Tongue (tissue), 2 donors: ENCODE measurements around the gene UGT1A5. TPM values are rescaled to one million over a fixed set of nuclear protein-coding genes. Genes with fewer than 3 reads are reported as not detected.
"Not testable (repeated sequence)": the region's sequence is repeated elsewhere in the genome, so short reads cannot be mapped to it uniquely, and the experiment has no call there.

Experiments used
- DNase-seq: peaks from one replicate; pipeline ENCODE4 v3.0.0-alpha.2; 2015
- total RNA-seq: library from RNA; depleted of rRNA; stranded (reverse); fragments of >200 nt; gene quantifications from one replicate; pipeline ENCODE4 v1.2.3, GENCODE V29; 2014

Gene UGT1A5
- total RNA-seq, 1 donor from 2014 or later = 0.51 TPM

DNA sequence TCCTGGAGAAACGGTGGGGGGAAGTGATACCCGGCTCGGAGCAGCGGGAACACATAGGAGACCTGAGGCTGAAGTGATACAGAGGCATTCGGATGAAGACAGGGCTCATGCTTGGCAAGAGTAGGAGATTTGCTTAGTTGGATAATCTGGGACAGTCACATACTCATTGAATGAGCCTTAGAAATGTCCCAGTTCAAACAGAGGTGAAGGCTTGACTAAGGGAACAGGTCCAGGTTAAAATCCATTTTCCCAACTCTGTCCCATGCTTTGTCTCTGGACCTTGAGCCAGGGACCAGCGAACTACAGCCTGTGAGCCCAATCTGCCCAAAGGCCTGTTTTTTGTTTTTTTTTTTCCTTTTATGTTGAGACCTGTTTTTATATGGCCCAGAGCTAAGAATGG, 18.7 kb upstream of the UGT1A5 start:
- no peak for DNase-seq

DNA sequence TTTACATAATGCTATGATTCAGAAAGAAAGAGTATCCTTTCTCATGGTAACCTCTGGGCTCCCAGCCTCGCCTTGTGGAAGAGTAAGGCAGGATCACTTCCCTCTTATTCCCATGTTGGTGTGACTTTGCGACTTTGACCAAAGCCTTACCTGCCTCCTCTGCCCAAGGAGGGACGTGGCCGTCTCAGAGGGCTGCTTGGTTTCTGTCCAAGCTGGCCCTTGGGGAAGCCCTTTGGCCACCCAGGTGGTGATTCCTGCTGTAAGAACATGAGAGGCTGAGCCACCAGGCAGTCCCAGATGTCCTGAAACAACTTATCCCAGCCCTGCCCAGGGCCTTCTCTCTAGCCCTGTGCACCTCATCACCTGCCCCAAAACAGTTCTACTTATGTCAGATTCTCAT, 14.0 kb upstream of the UGT1A5 start:
- no peak for DNase-seq

DNA sequence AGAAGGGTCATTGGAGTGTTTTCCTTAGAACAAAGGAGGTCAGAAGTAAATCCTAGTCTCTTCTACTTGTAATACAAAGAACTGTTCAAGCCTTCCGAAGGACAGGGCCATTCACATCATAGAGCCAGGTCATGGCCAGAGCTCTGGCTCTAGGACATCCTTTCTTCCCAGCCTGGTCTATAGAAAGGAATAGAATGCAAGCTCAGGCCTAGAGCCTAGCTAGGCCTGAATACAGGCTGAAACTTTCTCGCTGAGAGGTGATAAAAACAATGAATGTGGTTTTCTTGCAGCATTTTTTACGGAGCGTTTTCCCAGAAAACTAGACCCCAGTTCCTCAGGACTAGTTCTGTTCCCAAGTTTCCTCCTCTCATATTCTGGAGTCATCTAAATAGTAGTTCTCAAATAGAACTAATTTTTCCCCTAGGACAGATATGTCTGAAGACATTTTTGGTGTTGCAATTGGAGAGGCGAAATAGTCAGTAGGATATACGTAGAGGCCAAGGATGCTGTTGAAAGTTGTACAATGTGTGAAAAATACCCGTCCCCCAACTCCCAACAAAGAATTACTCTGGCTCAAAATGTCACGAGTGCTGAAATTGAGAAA, 13.2 kb upstream of the UGT1A5 start:
- DNase-seq = no peak

- DNase-seq = no peak
Observed at GRCh38 chr2:233700028-233700635, 12.6 kb upstream of the UGT1A5 start.

DNA sequence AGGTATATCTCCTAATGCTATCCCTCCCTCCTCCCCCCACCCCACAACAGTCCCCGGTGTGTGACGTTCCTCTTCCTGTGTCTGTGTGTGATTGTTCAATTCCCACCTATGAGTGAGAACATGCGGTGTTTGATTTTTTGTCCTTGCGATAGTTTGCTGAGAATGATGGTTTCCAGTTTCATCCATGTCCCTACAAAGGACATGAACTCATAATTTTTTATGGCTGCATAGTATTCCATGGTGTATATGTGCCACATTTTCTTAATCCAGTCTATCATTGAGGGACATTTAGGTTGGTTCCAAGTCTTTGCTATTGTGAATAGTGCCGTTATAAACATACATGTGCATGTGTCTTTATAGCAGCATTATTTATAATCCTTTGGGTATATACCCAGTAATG, 11.9 kb upstream of the UGT1A5 start:
- not testable (repeated sequence) for DNase-seq

- no peak for DNase-seq
Observed at GRCh38 chr2:233702238-233702637, 10.5 kb upstream of the UGT1A5 start.

GRCh38 chr2:233705911-233706506, 6.7 kb upstream of the UGT1A5 start:
- peak; percentile 4 for DNase-seq

GRCh38 chr2:233706720-233707119, 6.0 kb upstream of the UGT1A5 start:
- DNase-seq = no peak

GRCh38 chr2:233707940-233708644, 4.6 kb upstream of the UGT1A5 start:
- DNase-seq = no peak

- DNase-seq = no peak
Observed at GRCh38 chr2:233708942-233709341, 3.8 kb upstream of the UGT1A5 start.

DNA sequence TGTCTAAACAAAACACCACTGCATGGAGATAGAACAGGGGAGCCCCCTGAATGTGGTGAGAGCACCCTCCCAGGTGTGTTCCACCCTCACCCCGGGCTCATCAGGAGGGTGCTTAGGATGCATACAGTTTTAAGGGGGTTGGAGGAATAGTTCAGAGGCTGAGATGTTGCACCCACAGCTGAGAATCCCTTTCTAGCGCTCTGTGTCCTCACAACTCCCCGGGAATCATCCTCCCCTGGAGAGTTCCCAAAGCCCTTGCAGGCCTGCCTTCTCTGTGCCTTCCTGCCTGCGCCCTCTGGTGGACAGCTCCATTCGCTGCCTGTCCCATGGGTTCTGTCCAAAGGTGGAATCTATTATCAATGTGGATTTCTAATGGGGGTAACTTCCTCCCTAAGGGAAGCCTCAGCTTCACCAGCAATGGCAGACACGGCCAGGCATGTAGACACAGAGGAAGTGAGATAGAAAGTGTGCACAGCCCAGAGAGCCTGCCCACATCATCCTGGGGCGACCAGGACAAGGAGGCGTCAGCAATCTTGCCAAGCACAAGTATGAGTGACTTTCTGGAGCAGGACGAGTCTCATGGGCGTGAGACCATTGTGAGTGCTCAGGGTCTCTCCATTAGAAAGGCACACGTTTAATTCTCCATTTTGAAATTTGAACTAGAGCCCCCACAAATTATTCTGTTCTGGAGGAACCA, 1.2 kb upstream of the UGT1A5 start:
- DNase-seq = peak; percentile 81

DNA sequence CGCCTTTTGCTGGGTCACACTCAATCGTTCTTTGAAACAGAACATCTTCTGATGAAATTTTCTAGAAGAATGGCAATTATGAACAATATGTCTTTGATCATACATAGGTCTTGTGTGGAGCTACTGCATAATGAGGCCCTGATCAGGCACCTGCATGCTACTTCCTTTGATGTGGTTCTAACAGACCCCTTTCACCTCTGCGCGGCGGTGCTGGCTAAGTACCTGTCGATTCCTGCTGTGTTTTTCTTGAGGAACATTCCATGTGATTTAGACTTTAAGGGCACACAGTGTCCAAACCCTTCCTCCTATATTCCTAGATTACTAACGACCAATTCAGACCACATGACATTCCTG, 532 bp downstream of the UGT1A5 start:
- no peak for DNase-seq

DNA sequence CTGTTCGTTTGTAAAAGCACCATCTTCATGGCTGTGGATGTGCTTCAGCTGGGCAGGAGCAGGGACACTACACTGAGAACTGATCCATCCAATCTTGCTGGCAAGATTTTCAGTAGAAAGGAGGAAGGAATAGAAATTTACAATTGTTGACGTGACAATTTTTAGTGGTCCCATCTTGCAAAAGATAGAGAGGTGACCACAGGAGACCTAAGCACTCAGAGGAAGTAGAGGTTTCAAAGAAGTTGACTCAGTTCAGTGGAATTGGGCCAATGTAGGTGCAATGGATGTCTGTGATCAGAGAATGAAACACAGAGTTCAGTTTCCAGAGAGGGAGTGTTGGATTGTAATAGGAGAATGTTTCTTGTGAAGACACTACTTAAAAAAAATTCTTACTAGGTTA, 1.4 kb downstream of the UGT1A5 start:
- DNase-seq = no peak

DNA sequence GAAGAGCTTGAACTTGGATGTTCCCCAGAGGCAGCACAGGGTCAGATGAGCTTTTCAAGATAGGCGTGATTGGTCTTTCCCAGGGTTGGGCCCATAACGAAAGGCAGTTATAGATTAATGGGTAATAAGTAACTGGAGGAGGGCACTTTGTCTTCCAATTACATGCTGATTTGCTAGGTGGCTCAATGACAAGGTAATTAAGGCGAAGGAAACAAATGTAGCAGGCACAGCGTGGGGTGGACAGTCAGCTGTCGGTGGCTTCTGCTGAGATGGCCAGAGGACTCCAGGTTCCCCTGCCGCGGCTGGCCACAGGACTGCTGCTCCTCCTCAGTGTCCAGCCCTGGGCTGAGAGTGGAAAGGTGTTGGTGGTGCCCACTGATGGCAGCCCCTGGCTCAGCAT, 5.8 kb downstream of the UGT1A5 start, which contains the start of gene UGT1A4:
Gene UGT1A4 (plus strand): TSS at position 185 of the 400 bp plus-strand sequence. CDS start 85 bp downstream, at position 270.
- DNase-seq = no peak

DNA sequence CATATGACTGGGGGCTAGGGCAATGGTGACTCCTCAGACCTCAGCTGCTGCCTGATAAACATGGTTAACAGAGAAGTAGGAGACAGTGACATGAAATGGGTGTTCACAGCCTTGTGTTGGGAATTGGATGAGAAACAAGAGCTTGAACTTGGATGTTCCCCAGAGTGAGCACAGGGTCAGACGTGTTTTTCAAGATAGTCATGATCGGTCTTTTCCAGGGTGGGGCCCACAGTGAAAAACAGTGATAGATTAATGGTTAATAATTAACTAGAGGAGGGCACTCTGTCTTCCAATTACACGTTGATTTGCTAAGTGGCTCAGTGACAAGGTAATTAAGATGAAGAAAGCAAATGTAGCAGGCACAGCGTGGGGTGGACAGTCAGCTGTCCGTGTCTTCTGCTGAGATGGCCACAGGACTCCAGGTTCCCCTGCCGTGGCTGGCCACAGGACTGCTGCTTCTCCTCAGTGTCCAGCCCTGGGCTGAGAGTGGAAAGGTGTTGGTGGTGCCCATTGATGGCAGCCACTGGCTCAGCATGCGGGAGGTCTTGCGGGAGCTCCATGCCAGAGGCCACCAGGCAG, 16.1 kb downstream of the UGT1A5 start, which contains the start of gene UGT1A3:
Gene UGT1A3 (plus strand): TSS at position 320 of the 579 bp plus-strand sequence. CDS start 85 bp downstream, at position 405.
- no peak for DNase-seq

DNA sequence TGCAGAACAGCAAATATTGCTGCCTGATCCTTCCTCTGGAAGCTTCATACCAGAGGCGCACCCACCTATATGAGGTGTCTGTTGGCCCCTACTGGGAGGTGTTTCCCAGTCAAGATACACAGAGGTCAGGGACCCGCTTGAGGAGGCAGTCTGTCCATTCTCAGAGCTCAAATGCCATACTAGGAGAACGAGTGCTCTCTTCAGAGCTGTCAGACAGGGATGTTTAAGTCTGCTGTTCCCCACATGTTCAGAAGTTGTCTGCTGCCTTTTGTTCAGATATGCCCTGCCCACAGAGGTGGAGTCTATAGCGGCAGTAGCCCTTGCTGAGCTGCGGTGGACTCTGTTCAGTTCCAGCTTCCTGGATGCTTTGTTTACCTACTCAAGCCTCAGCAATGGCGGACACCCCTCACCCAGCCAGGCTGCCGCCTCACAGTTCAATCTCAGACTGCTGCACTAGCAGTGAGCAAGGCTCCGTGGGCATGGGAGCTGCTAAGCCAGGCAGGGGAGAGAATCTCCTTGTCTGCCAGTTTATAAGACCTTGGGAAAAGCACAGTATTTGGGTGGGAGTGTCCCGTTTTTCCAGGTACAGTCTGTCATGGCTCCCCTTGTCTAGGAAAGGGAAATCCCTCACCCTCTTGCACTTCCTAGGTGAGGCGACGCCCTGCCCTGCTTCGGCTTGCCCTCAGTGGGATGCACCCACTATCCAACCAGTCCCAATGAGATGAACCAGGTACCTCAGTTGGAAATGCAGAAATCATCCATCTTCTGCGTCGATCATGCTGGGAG, 24.4 kb downstream of the UGT1A5 start:
- DNase-seq = not testable (repeated sequence)

- no peak for DNase-seq
Observed at GRCh38 chr2:233740870-233741269, 28.2 kb downstream of the UGT1A5 start.

- no peak for DNase-seq
Observed at GRCh38 chr2:233743464-233744259, 31.0 kb downstream of the UGT1A5 start.

DNA sequence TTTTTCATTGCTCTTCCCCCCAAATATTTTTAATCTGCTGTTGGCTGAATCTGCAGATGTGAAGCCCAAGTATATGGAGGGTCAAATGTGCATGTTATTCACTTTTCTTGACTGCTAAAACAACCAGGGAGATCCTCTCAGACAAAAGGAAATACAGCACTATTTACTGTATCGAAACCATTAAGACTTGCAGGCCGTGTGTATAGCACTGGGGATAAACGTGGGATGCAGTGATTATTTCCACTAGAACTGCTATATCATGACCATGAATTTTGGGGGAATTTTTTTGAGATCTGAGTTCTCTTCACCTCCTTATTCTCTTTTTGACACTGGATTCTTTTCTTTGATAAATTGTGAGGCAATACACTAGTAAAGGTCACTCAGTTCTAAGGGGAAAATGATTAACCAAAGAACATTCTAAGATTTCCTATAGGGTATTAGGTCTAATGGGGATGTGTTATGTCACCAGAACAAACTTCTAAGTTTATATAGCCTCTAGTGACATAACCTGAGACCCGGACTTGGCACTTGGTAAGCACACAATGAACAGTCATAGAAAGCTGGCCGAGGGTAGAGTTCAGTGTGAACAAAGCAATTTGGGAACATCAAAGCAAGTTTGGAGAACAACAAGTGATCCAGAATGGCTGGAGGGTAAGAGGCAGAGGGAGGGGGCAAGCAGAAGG, 32.5 kb downstream of the UGT1A5 start:
- no peak for DNase-seq

GRCh38 chr2:233745838-233746237, 33.1 kb downstream of the UGT1A5 start:
- not testable (repeated sequence) for DNase-seq
